CD14-positive monocyte (primary cell): Measurements from ENCODE around the gene CTNNAL1. TPM values are rescaled to one million over a fixed set of nuclear protein-coding genes. Genes with fewer than 3 reads are reported as not detected.
"Not testable (repeated sequence)": the region's sequence is repeated elsewhere in the genome, so short reads cannot be mapped to it uniquely, and the experiment has no call there.

ENCODE experiments used
- DNase-seq, 3 donors: peaks; one replicate each; pipeline ENCODE4 v3.0.0-alpha.2; 2011 to 2022
- H2AFZ ChIP-seq: 2 replicates; pipeline ENCODE4 v1.6.0; 2012; ENCODE audit warnings: mild to moderate bottlenecking, low read depth, low read length, inconsistent platforms; ENCODE audit not compliant: insufficient read depth, poor library complexity, severe bottlenecking
- H3K27ac ChIP-seq, 2 donors: 1 replicate in 1 of 2; 2 replicates in 1 of 2; pipeline ENCODE4 v1.5.1; 2012 to 2013; ENCODE audit warnings: low read length in 2 of 2, control low read depth in 1 of 2, inconsistent platforms in 1 of 2, low read depth in 1 of 2, mild to moderate bottlenecking in 1 of 2
- H3K27me3 ChIP-seq, 2 donors: one replicate each; pipeline versions ENCODE4 v1.6.0 to v1.6.1; 2011 to 2013; ENCODE audit warnings: low read length in 2 of 2; ENCODE audit not compliant: control insufficient read depth in 2 of 2, insufficient read depth in 2 of 2
- H3K36me3 ChIP-seq, 2 donors: replicated peaks in 1 of 2; 1 replicate in 1 of 2; 2 replicates in 1 of 2; pipeline versions ENCODE4 v1.5.1 to v1.6.1; 2012 to 2013; ENCODE audit warnings: low read length in 2 of 2, control low read depth in 1 of 2, inconsistent platforms in 1 of 2, mild to moderate bottlenecking in 1 of 2; ENCODE audit not compliant: insufficient read depth in 2 of 2, control insufficient read depth in 1 of 2
- H3K4me1 ChIP-seq, 2 donors: 1 replicate in 1 of 2; 2 replicates in 1 of 2; pipeline versions ENCODE4 v1.5.1 to v1.6.1; 2012 to 2013; ENCODE audit warnings: low read length in 2 of 2, control low read depth in 1 of 2, inconsistent platforms in 1 of 2, mild to moderate bottlenecking in 1 of 2, moderate library complexity in 1 of 2; ENCODE audit not compliant: insufficient read depth in 2 of 2, control insufficient read depth in 1 of 2
- H3K4me2 ChIP-seq: replicated peaks from 2 replicates; pipeline ENCODE3; 2012; ENCODE audit warnings: low read length, moderate library complexity, mild to moderate bottlenecking; ENCODE audit not compliant: poor library complexity, severe bottlenecking; ENCODE audit errors: extremely low read depth
- H3K4me3 ChIP-seq, 3 experiments: fragments of 200-600 bp in 1 of 3; sonication (generic) in 1 of 3; replicated peaks in 1 of 3; 1 replicate in 2 of 3; 2 replicates in 1 of 3; pipeline ENCODE4 v1.5.1; 2011 to 2013; ENCODE audit warnings: low read length in 3 of 3, mild to moderate bottlenecking in 3 of 3, control low read depth in 2 of 3, low read depth in 2 of 3, inconsistent platforms in 1 of 3, moderate library complexity in 1 of 3
- H3K79me2 ChIP-seq: 2 replicates; pipeline ENCODE4 v1.6.0; 2012; ENCODE audit warnings: mild to moderate bottlenecking, control low read depth, inconsistent platforms, low read length, moderate library complexity; ENCODE audit not compliant: insufficient read depth
- H3K9ac ChIP-seq: 2 replicates; pipeline ENCODE4 v1.6.0; 2017; ENCODE audit warnings: low read length, mild to moderate bottlenecking; ENCODE audit not compliant: insufficient read depth, poor library complexity, severe bottlenecking
- H3K9me3 ChIP-seq, 2 donors: replicated peaks in 1 of 2; 1 replicate in 1 of 2; 2 replicates in 1 of 2; pipeline versions ENCODE4 v1.5.1 to v1.6.1; 2012 to 2013; ENCODE audit warnings: low read length in 2 of 2, control low read depth in 1 of 2; ENCODE audit not compliant: control insufficient read depth in 1 of 2, insufficient read depth in 1 of 2
- H4K20me1 ChIP-seq: 2 replicates; pipeline ENCODE4 v1.6.0; 2012; ENCODE audit warnings: mild to moderate bottlenecking, low read length, control low read depth, moderate library complexity; ENCODE audit not compliant: insufficient read depth
- H3K27ac Mint-ChIP-seq, 7 donors: one replicate each; pipeline ENCODE4 v1.8.0; 2020; ENCODE audit warnings: mild to moderate bottlenecking in 7 of 7, mixed read lengths in 7 of 7, moderate library complexity in 6 of 7, inconsistent platforms in 2 of 7
- H3K27me3 Mint-ChIP-seq, 3 donors: one replicate each; pipeline ENCODE4 v1.8.0; 2021 to 2022; ENCODE audit warnings: low read depth in 3 of 3, mild to moderate bottlenecking in 3 of 3, mixed read lengths in 3 of 3, moderate library complexity in 3 of 3, inconsistent platforms in 1 of 3
- H3K36me3 Mint-ChIP-seq, 2 donors: one replicate each; pipeline ENCODE4 v1.8.0; 2020; ENCODE audit warnings: mixed read lengths in 2 of 2, inconsistent platforms in 1 of 2, mild to moderate bottlenecking in 1 of 2
- H3K4me1 Mint-ChIP-seq: one replicate; pipeline ENCODE4 v1.8.0; 2020; ENCODE audit warnings: mild to moderate bottlenecking, mixed read lengths
- H3K4me3 Mint-ChIP-seq, 2 donors: one replicate each; pipeline ENCODE4 v1.8.0; 2020; ENCODE audit warnings: mild to moderate bottlenecking in 2 of 2, mixed read lengths in 2 of 2, moderate library complexity in 1 of 2
- H3K9me3 Mint-ChIP-seq, 7 donors: one replicate each; pipeline ENCODE4 v1.8.0; 2020 to 2022; ENCODE audit warnings: mixed read lengths in 7 of 7, mild to moderate bottlenecking in 6 of 7, moderate library complexity in 6 of 7, inconsistent platforms in 2 of 7
- CTCF ChIP-seq: fragments of 200-600 bp; IDR thresholded peaks from one replicate; pipeline ENCODE4 v1.8.0; 2022; ENCODE audit warnings: antibody characterized with exemption, mild to moderate bottlenecking
- WGBS: methylation state at CpG from one replicate; pipeline ENCODE4 v1.1.5; 2013; ENCODE audit warnings: missing lambda C conversion rate; ENCODE audit not compliant: insufficient coverage; 5-methylcytosine and 5-hydroxymethylcytosine counted together
- intact Hi-C, 2 donors: fragments of 100-400 bp; cut with micrococcal nuclease; formaldehyde crosslinking; loops; one replicate each; pipeline versions ENCODE4 v1.15.0 to v1.15.1; 2023
- polyA plus RNA-seq, 3 donors: library from polyadenylated mRNA; depleted of rRNA in 1 of 3; unstranded in 2 of 3; stranded (reverse) in 1 of 3; fragments of 300-500 nt in 2 of 3; fragments of >200 nt in 1 of 3; fragmentation: Illumina TruSeq in 2 of 3; gene quantifications; 1 replicate in 2 of 3; 2 replicates in 1 of 3; pipeline ENCODE4 v1.2.3, GENCODE V29; 2012 to 2021

The CTNNAL1 gene
- polyA plus RNA-seq, 3 donors: 0.10 to 0.39 (median 0.25) TPM

GRCh38 chr9:108972626-108973209, 40.6 kb downstream of the CTNNAL1 start:
- Mint-ChIP-seq H3K27me3 (no peaks in the 10 kb centered on the region), H3K36me3 (peaks cover 16 to 21% of the 10 kb centered on the region in 2 donors), H3K9me3 (peaks cover 0 to 9% (median 3%) of the 10 kb centered on the region in 7 donors), H3K4me1 (no peaks in the 10 kb centered on the region), H3K27ac (no peak overlapping the region), H3K4me3 (no peak overlapping the region)
- Histone ChIP-seq H3K4me2 (no peak overlapping the region), H3K36me3 (no peaks in the 10 kb centered on the region), H3K9me3 (peaks cover 0 to 3% of the 10 kb centered on the region in 2 donors), H3K79me2 (no peaks in the 10 kb centered on the region), H4K20me1 (no peaks in the 10 kb centered on the region), H3K9ac (no peak overlapping the region), H3K4me1 (no peaks in the 10 kb centered on the region), H2AFZ (no peak overlapping the region), H3K27me3 (no peaks in the 10 kb centered on the region), H3K27ac (no peak overlapping the region), H3K4me3 (no peak overlapping the region)
- TF ChIP-seq CTCF: no peak
- no CpG with 5 or more reads among the region's 2 CpGs for WGBS
- DNase-seq: no peak
- intact Hi-C loops: no loop called here

GRCh38 chr9:108972186-108972585, 41.1 kb downstream of the CTNNAL1 start:
- TF ChIP-seq CTCF: no peak
- Mint-ChIP-seq H3K9me3 (peaks cover 0 to 9% (median 3%) of the 10 kb centered on the region in 7 donors), H3K36me3 (peaks cover 16 to 21% of the 10 kb centered on the region in 2 donors), H3K4me3 (no peak overlapping the region), H3K27ac (no peak overlapping the region), H3K27me3 (no peaks in the 10 kb centered on the region), H3K4me1 (no peaks in the 10 kb centered on the region)
- no peak overlapping the region for H3K4me2 ChIP-seq
- H3K9me3 ChIP-seq: peaks cover 0 to 3% of the 10 kb centered on the region in 2 donors
- H3K36me3 ChIP-seq: no peaks in the 10 kb centered on the region
- no peaks in the 10 kb centered on the region for H4K20me1 ChIP-seq
- H3K27ac ChIP-seq: no peak overlapping the region
- no peak overlapping the region for H3K4me3 ChIP-seq
- no peaks in the 10 kb centered on the region for H3K4me1 ChIP-seq
- no peaks in the 10 kb centered on the region for H3K27me3 ChIP-seq
- H2AFZ ChIP-seq: no peak overlapping the region
- H3K9ac ChIP-seq: no peak overlapping the region
- no peaks in the 10 kb centered on the region for H3K79me2 ChIP-seq
- intact Hi-C loops: no loop called here
- WGBS: no CpG with 5 or more reads among the region's 3 CpGs
- no peak for DNase-seq

DNA sequence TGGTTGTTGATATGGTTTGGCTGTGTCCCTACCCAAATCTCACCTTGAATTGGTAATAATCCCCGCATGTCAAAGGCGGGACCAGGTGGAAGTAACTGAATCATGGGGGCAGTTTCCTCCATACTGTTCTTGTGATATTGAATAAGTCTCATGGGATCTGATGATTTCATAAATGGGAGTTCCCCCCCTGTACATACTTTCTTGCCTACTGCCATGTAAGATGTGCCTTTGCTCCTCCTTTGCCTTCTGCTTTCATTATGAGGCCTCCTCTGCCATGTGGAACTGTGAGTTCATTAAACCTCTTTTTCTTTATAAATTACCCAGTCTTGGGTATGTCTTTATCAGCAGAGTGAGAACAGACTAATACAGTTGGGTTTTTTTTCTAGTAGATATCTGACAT, 41.9 kb downstream of the CTNNAL1 start:
- H3K27ac ChIP-seq, H3K79me2 ChIP-seq, H3K4me3 ChIP-seq, H3K4me2 ChIP-seq, H3K4me3 Mint-ChIP-seq, H3K9me3 ChIP-seq, H3K4me1 ChIP-seq, H3K4me1 Mint-ChIP-seq, H3K9me3 Mint-ChIP-seq, intact Hi-C loops, H2AFZ ChIP-seq, H3K27me3 ChIP-seq, H3K36me3 ChIP-seq, H3K27me3 Mint-ChIP-seq, H3K27ac Mint-ChIP-seq, H3K9ac ChIP-seq, H4K20me1 ChIP-seq: not testable (repeated sequence)
- no CpG with 5 or more reads among the region's 2 CpGs for WGBS
- peak in 1 of 3 donors; percentile 3 for DNase-seq
- peaks cover 20 to 21% of the 10 kb centered on the region in 2 donors for H3K36me3 Mint-ChIP-seq
